Measurements from ENCODE around the gene MED17.

Gene MED17

DNA sequence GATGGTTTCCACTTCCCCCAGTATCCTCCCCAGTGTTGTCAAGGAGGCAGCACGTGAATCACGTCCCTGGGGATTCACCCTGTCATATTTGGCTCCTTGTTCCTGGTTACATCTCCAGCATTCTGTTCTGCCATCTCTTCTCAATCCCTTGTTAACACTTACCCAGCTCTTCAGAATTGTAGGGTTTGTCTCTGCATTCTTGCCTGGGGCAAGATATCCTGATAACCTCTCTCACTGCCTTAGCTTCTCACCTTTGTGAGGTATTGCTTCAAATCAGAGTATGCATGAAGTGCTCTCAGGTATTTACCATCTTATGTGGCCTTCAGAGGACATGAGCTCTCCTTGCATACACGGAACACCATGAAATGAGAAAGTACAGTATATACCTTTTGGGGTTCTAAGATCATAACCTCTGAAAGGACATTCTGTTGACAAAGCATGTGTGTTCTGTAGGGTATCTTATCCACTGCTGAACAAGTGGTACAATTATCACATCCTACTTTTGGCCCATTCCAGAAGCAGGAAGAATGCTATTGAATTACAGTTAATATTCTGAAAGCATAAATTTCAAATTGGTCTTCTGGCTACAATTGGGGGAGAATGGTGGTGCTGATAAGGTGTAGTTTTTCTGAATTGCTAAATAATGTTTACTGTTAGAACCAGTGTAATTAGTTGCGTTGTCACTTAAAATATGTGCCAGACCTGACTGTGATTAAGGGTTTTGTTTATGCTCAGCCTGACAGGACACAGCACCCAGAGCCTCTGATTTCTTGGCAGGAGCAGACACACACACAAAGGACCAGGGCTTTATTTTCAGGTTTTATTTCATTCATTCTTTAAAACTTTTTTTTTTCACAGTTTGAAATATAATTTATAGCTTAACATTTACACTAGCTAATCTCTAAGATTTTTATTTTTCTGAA, 33.6 kb downstream of the MED17 start:
- no peak for DNase-seq

DNA sequence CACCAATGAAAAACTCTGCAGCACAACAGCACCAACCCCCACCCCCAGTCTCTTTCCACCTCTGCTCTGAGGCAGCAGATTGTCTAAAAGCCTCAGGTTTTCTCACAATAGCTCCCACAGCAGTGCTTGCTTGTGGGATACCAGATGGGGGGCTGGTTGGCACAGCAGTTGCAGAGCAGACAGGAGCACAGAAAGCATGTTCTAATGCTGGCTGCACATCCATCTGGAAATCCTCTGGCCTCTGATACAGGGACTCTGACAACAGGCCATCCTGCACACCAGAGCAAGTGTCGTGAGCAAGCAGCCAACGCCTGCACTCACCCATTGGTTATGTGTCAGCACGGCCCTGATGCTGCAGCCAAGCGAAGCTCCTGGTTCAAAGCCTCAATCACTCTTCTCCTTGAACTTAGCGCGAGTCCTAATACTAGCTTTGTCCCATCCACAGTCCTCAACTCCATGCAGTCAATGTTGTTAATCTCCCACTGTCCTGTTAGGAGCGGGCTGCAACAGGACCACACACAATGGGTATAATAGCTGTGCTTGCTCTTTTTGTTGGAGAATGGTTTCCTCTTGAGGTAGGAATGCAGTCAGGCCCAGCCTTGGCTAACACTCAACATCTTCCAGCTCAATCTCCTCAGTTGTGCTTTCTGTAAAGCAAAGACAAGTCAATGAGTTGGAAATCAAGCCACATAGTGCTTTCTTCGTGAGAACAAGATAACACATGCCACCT, 36.0 kb downstream of the MED17 start:
- DNase-seq: no peak

DNA sequence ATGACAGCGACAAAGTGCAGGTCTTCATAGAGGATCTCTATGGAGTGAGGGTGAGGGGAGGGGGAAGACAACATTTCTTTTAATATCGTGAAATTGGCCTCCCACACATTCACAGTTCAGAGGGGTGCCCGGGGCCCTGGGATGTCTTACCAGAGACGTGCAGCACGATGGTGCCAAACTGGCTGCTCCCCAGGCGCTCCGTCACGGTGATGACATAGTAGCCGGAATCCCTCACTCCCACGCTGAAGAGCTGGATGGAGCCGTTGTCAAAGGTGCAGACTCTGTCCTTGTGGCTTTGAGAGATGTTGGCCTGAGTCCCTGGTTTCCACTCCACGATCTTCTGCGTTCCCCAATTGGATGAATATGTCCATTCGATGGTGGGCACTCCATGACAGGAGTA, 36.8 kb downstream of the MED17 start:
- DNase-seq: no peak

GRCh38 chr11:93821617-93822016, 37.5 kb downstream of the MED17 start:
- no peak for DNase-seq

DNA sequence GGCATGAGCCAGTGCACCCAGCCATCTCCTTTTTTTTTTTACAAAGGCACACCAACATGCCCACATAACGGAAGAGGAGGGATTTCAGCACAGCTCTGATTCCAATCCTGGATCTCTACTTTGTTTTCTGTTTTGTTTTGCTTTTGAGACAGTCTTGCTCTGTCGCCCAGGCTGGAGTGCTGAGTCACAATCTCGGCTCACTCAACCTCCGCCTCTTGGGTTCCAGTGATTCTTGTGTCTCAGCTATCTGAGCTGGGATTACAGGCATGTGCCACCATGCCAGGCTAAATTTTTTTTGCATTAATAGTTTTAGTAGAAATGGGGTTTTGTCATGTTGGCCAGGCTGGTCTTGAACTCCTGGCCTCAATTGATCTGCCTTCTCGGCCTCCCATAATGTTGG, 38.3 kb downstream of the MED17 start:
- DNase-seq: peak; percentile 41

GRCh38 chr11:93823210-93823609, 39.1 kb downstream of the MED17 start:
- no peak for DNase-seq

- no peak for DNase-seq
Measured at GRCh38 chr11:93827363-93827762, 43.3 kb downstream of the MED17 start.

DNA sequence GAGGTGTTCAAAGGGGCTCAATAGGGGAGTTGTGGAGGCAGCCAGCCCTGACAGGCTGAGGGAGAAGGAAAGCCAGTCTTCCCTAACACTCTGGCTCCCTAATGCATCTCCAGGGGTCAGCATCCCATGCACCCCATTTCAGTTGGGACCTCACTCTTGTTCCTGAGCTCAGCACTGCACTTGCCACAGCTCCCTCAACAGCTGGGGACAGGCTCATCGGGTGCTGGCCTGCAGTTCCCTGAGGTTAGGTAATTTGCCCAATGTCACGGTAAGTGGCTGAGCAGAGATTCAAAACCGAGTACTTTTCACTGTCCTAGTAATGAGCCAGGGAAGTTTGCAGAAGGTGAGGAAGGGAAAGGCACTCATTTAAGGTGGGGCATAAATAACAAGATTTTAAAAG, 45.5 kb downstream of the MED17 start:
- DNase-seq: no peak

GRCh38 chr11:93831343-93832127, 47.5 kb downstream of the MED17 start:
- DNase-seq: no peak

DNA sequence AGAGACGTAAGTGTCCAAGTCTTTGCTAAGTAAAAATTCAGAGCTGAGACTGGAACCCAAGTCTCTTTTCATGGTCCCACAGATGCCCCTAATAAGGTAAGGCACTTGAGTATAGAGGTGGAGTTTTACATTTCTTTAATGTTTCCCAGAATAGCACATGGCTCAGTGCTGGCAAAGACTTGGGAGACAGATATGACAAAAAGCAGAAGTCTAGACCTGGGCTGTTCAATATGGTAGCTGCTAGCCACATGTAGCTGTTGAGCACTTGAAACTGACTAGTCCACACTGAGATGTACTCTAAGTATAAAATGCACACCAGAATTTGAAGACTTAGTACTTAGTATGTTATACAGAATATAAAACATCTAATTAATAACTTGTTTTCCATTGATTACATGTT, 48.7 kb downstream of the MED17 start:
- DNase-seq: no peak

- no peak for DNase-seq
Measured at GRCh38 chr11:93838967-93839366, 54.9 kb downstream of the MED17 start.

DNA sequence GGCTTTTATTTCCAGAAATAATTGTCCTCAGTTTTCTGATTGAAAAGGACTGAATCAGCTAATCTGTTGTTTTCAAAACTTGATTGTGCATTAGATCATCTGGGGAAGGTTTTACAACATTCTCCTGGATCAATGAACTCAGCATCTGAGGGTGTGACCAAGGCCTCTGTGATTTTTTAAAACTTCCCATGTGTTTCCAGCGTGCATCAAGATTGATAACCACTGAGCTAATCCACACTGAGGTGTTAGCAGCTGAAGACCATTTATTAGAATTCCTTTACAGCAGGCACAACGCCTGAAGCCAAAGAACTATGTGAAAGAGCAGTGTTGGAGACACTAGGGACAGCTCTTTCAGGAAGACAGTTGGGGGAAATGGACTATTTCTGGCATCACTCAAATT, 56.1 kb downstream of the MED17 start:
- DNase-seq: no peak

DNA sequence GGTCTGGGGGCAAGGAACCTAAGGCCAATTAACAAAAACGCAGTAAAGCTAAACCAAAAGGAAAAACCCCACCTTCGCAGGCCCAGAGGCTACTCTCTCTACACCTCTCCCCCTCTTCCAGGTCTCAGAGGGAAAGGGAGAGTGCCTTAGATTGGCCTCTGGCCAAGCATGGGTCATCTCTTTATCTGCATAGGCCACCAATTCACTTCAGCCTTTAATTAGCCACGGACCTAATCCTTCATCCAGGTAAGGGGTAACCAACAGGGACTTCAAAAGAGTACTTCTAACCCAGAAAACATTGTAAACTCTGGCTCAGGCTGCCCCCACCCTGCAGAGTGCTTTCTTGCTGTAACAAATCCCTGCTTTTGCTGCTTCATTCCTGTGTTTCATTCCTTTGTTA, 56.9 kb downstream of the MED17 start:
- no peak for DNase-seq

DNA sequence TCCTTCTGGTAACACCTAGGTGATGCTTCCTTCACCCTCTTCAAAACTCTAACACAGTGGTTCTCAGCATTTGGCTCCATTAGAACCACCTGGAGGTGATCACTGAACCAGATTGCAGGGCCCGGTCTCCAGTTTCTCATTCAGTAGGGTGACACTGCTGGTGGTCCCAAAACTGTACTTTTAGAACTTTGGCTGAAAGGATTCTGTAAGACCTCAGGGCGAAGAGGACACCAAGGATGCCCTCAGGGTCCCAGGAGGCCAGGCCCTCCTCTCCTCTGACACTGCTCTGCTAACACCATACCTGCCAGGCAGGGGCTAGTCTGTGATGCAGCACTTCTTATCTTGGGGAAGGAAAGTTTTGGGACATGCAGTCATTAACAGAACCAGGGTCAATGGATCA, 57.4 kb downstream of the MED17 start:
- no peak for DNase-seq

- no peak for DNase-seq
Measured at GRCh38 chr11:93842034-93842433, 58.0 kb downstream of the MED17 start.

DNA sequence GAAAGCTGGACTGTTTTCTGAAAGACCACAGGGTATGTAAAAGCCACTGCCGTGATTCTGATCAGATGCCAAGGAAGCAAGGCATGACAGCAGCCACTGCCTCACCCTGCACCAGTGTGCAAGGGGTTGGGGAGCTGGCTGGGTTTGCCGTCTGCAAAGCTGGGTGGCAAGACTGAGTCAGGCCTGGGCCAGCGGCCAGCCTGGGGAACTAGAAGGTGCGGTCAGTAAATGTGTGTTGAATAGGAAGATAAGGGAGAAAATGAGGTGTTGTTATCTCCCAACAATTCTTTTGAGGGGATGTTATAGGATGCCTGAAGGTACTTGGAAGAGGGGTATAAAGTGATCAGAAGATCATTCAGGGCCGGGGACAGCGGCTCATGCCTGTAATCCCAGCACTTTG, 58.4 kb downstream of the MED17 start:
- DNase-seq: peak; percentile 73

DNA sequence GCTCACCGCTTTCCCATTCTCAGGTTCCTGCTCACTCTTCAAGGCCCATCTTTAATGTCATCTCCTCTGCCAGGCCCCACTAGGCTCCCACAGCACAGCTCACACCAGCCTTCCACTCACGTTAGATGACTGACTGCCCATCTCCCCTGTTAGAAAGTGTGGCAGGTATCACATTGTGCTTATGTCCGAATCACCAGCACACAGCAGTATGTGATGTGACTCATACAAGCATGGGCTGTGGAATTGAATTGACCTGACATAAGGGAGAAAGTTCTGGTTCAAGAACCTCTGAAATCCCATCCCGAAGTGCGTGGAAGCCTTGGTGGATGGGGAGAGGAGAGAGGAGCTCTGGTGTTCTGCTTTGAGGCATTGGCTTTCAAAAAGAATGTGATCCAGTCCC, 59.8 kb downstream of the MED17 start:
- DNase-seq: no peak

GRCh38 chr11:93844568-93844967, 60.5 kb downstream of the MED17 start:
- peak; percentile 40 for DNase-seq

- DNase-seq: peak; percentile 71
Measured at GRCh38 chr11:93845181-93846092, 61.4 kb downstream of the MED17 start.

DNA sequence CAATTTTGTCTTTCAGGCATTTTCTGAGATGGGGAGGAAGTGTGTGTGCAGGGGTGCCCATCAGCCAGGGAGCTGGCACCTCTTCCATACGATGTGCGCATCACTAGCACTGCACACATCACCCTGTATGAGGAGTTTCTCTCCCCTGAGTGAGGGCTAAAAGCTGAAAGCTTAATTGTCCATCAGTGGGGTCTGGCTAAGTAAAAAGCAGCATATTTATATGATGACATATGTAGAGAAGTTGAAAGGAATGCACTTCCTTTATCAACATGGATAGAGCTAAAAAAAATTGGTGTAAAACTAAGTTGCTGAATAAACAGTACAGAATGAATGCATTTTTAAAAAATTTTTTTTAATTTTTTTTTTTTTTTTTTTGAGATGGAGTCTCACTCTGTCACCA, 62.3 kb downstream of the MED17 start:
- DNase-seq: peak; percentile 79

DNA sequence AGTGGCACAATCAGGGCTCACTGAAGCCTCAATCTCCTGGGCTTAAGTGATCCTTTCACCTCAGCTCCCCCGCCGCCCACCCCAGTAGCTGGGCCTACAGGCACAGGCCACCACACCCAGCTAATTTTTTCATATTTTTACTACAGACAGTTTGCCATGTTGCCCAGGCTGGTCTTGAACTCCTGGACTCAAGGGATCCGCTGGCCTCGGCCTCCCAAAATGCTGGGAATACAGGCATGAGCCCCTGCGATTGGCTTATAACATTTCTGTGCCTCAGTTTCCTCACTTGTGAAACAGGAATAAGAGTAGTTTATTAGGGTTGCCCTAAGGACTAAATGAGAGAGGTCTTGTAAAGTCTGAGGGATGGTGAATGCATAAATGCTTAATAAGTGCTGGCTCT, 65.1 kb downstream of the MED17 start:
- DNase-seq: no peak
